Esophagus muscularis mucosa (tissue), 3 donors: ENCODE measurements around the gene SLFN14.

Source experiments
- POLR2A ChIP-seq: fragments of 450-650 bp; IDR thresholded peaks from one replicate; pipeline ENCODE4 v1.6.1; 2017; ENCODE audit warnings: antibody characterized with exemption, moderate library complexity, mild to moderate bottlenecking, low read depth
- POLR2AphosphoS5 ChIP-seq, 2 donors: sonication (generic); formaldehyde crosslinking; IDR thresholded peaks; one replicate each; pipeline ENCODE4 v1.6.1; 2017; ENCODE audit warnings: antibody characterized with exemption in 2 of 2
- TF ChIP-seq, protein P1 (sequence below), 3 experiments: fragments of 200-600 bp in 2 of 3; fragments of 450-650 bp in 1 of 3; sonication (generic) in 2 of 3; IDR thresholded peaks; one replicate each; pipeline ENCODE4 v1.5.1; 2017 to 2019; ENCODE audit warnings: antibody characterized with exemption in 3 of 3, mild to moderate bottlenecking in 2 of 3, moderate library complexity in 1 of 3

DNA sequence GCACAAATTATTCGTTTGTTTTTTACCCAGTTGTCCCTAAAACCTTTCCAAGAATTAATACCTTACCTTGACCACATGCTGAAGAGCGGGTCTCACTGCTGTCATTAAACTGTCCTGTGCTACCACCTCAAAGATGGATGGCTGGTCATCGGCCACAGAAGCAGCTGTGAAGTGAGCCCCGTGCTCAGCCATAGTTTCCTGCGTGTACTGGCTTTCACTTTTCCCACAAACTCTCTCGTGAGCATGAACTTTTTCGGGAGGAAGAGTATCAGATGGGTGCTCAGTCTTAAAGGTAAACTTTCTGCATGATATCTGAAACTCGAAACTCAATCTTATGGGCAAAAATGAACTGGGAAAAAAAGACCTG lies 17.2 kb upstream of the SLFN14 start:
- no peak for TF ChIP-seq POLR2A
- TF ChIP-seq, protein P1, sequence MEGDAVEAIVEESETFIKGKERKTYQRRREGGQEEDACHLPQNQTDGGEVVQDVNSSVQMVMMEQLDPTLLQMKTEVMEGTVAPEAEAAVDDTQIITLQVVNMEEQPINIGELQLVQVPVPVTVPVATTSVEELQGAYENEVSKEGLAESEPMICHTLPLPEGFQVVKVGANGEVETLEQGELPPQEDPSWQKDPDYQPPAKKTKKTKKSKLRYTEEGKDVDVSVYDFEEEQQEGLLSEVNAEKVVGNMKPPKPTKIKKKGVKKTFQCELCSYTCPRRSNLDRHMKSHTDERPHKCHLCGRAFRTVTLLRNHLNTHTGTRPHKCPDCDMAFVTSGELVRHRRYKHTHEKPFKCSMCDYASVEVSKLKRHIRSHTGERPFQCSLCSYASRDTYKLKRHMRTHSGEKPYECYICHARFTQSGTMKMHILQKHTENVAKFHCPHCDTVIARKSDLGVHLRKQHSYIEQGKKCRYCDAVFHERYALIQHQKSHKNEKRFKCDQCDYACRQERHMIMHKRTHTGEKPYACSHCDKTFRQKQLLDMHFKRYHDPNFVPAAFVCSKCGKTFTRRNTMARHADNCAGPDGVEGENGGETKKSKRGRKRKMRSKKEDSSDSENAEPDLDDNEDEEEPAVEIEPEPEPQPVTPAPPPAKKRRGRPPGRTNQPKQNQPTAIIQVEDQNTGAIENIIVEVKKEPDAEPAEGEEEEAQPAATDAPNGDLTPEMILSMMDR (IDR thresholded peaks at IDR 0.05) = no peak
- TF ChIP-seq POLR2AphosphoS5 (IDR thresholded peaks at IDR 0.05) = no peak
